B cell (primary cell): ENCODE results near the gene NUDT9. TPM values are rescaled to one million over a fixed set of nuclear protein-coding genes. Genes with fewer than 3 reads are reported as not detected.
"Not testable (repeated sequence)": the region's sequence is repeated elsewhere in the genome, so short reads cannot be mapped to it uniquely, and the experiment has no call there.

Source experiments
- ATAC-seq: fragments of 200-7000 bp; cut with Tn5 transposase; one replicate; pipeline ENCODE4 v1.10.0; 2021; ENCODE audit warnings: low read depth, mild to moderate bottlenecking, moderate number of reproducible peaks, moderate library complexity
- CTCF ChIA-PET: fragments of 350-600 bp; sonication (Branson Sonifier 250); formaldehyde crosslinking; loops from one replicate; lab custom pipeline; 2021; ENCODE audit warnings: antibody characterized with exemption, inconsistent platforms; lab: Charles Lee
- POLR2A ChIA-PET: fragments of 350-600 bp; sonication (Branson Sonifier 250); formaldehyde crosslinking; loops from one replicate; lab custom pipeline; 2021; ENCODE audit warnings: antibody characterized with exemption; lab: Charles Lee
- DNase-seq: peaks from one replicate; pipeline ENCODE4 v3.0.0; 2013
- H2AFZ ChIP-seq: 2 replicates; pipeline ENCODE4 v1.6.1; 2012; ENCODE audit warnings: mild to moderate bottlenecking, low read depth, low read length; ENCODE audit not compliant: insufficient read depth, poor library complexity, severe bottlenecking
- H3K27ac ChIP-seq, 2 donors: 1 replicate in 1 of 2; 2 replicates in 1 of 2; pipeline ENCODE4 v1.5.1; 2012 to 2013; ENCODE audit warnings: low read length in 2 of 2, mild to moderate bottlenecking in 2 of 2, moderate library complexity in 1 of 2
- H3K27me3 ChIP-seq, 4 experiments: fragments of 200-600 bp in 1 of 4; sonication (generic) in 1 of 4; replicated peaks in 1 of 4; 1 replicate in 2 of 4; 2 replicates in 2 of 4; pipeline versions ENCODE4 v1.6.1 to v1.7.0; 2013 to 2016; ENCODE audit warnings: low read length in 3 of 4, mild to moderate bottlenecking in 2 of 4, mixed read lengths in 1 of 4, moderate library complexity in 1 of 4; ENCODE audit not compliant: insufficient read depth in 4 of 4, control insufficient read depth in 3 of 4; ENCODE audit errors: control extremely low read depth in 1 of 4
- H3K36me3 ChIP-seq, 2 experiments: replicated peaks in 1 of 2; 1 replicate in 1 of 2; 2 replicates in 1 of 2; pipeline versions ENCODE4 v1.6.1 to v1.7.1; 2013; ENCODE audit warnings: low read length in 1 of 2; ENCODE audit not compliant: insufficient read depth in 2 of 2, control insufficient read depth in 1 of 2; ENCODE audit errors: control extremely low read depth in 1 of 2, extremely low read depth in 1 of 2
- H3K4me1 ChIP-seq, 2 donors: fragments of 200-600 bp in 1 of 2; sonication (generic) in 1 of 2; 1 replicate in 1 of 2; 2 replicates in 1 of 2; pipeline versions ENCODE4 v1.5.1 to v1.6.1; 2013 to 2017; ENCODE audit warnings: low read length in 2 of 2; ENCODE audit not compliant: control insufficient read depth in 2 of 2, insufficient read depth in 2 of 2
- H3K4me2 ChIP-seq: replicated peaks from 2 replicates; pipeline ENCODE3; 2012; ENCODE audit warnings: mild to moderate bottlenecking, low read depth, low read length; ENCODE audit not compliant: poor library complexity, severe bottlenecking
- H3K4me3 ChIP-seq, 5 experiments: fragments of 200-600 bp in 1 of 5; sonication (generic) in 1 of 5; 1 replicate in 3 of 5; 2 replicates in 2 of 5; pipeline versions ENCODE4 v1.5.1 to v1.7.0; 2011 to 2016; ENCODE audit warnings: low read length in 4 of 5, mild to moderate bottlenecking in 4 of 5, low read depth in 2 of 5, control low read depth in 1 of 5, moderate library complexity in 1 of 5; ENCODE audit not compliant: insufficient read depth in 1 of 5; ENCODE audit errors: control extremely low read depth in 1 of 5, extremely low read depth in 1 of 5
- H3K79me2 ChIP-seq: fragments of 200-600 bp; sonication (generic); one replicate; pipeline ENCODE4 v1.6.0; 2016; ENCODE audit warnings: low read length; ENCODE audit not compliant: control insufficient read depth, insufficient read depth
- H3K9ac ChIP-seq: fragments of 200-600 bp; sonication (generic); 2 replicates; pipeline ENCODE4 v1.6.1; 2017; ENCODE audit warnings: mild to moderate bottlenecking, low read length, moderate library complexity
- H3K9me3 ChIP-seq, 3 donors: one replicate each; pipeline versions ENCODE4 v1.6.1 to v1.7.1; 2013; ENCODE audit warnings: low read length in 2 of 3; ENCODE audit not compliant: control insufficient read depth in 2 of 3, insufficient read depth in 1 of 3; ENCODE audit errors: control extremely low read depth in 1 of 3
- H4K20me1 ChIP-seq: 2 replicates; pipeline ENCODE4 v1.6.0; 2012; ENCODE audit warnings: mild to moderate bottlenecking, low read length; ENCODE audit not compliant: insufficient read depth, control insufficient read depth, poor library complexity, severe bottlenecking
- H3K27ac Mint-ChIP-seq: one replicate; pipeline ENCODE4 v1.8.0; 2021; ENCODE audit warnings: mixed read lengths
- H3K27me3 Mint-ChIP-seq: one replicate; pipeline ENCODE4 v1.8.0; 2021; ENCODE audit warnings: mixed read lengths
- H3K4me1 Mint-ChIP-seq: one replicate; pipeline ENCODE4 v1.8.0; 2021; ENCODE audit warnings: mixed read lengths
- H3K4me3 Mint-ChIP-seq: one replicate; pipeline ENCODE4 v1.8.0; 2021; ENCODE audit warnings: mixed read lengths
- H3K9me3 Mint-ChIP-seq: one replicate; pipeline ENCODE4 v1.8.0; 2022; ENCODE audit warnings: mixed read lengths; ENCODE audit not compliant: insufficient read depth
- EZH2 ChIP-seq: IDR thresholded peaks from 2 replicates; pipeline ENCODE4 v1.6.1; 2012; ENCODE audit warnings: borderline replicate concordance, low read depth, mild to moderate bottlenecking, moderate library complexity, low read length; ENCODE audit not compliant: insufficient read depth, poor library complexity, severe bottlenecking
- WGBS: methylation state at CpG from one replicate; pipeline ENCODE4 v1.1.5; 2013; ENCODE audit warnings: missing lambda C conversion rate; ENCODE audit not compliant: insufficient coverage; 5-methylcytosine and 5-hydroxymethylcytosine counted together
- intact Hi-C: fragments of 100-400 bp; cut with micrococcal nuclease; formaldehyde crosslinking; loops from one replicate; pipeline ENCODE4 v1.10.0; 2022
- polyA plus RNA-seq: library from polyadenylated mRNA; depleted of rRNA; stranded (reverse); fragments of >200 nt; gene quantifications from 2 replicates; pipeline ENCODE4 v1.2.3, GENCODE V29; 2012
- total RNA-seq, 2 donors: library from RNA; stranded (reverse); fragments of 120-200 nt in 1 of 2; gene quantifications; 1 replicate in 1 of 2; 2 replicates in 1 of 2; pipeline versions ENCODE4 v1.2.3 to v1.2.4, GENCODE V29; 2013 to 2022
- TF ChIP-seq, protein P1 (sequence below): fragments of 200-600 bp; IDR thresholded peaks from one replicate; pipeline ENCODE4 v1.8.0; 2022; ENCODE audit warnings: antibody characterized with exemption, mild to moderate bottlenecking

NUDT9 gene
- total and polyA plus RNA-seq, 2 donors (not counting 1 experiment from before 2014, with no cell fraction given), result 10.0 to 17.5 TPM

DNA sequence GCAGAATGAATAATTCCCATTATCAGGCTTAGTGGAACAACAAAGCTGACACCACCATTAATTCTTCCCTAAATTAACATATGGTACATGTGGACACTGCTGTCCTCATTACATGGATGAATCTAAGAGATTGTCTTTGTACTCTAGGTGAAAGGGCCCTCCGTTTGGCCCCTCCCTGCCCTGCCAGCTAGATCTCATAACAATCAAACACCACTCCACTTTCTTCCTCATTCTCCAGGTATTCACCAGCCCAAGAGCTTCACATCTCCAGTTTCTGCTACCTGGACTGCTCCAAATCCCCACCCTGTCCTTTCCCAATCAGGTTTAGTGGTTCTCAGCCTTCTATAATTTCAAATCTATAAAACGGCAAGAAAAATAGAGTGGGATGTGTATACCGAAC lies 35.1 kb upstream of the NUDT9 start:
- H3K27ac Mint-ChIP-seq, result no peak overlapping the region

DNA sequence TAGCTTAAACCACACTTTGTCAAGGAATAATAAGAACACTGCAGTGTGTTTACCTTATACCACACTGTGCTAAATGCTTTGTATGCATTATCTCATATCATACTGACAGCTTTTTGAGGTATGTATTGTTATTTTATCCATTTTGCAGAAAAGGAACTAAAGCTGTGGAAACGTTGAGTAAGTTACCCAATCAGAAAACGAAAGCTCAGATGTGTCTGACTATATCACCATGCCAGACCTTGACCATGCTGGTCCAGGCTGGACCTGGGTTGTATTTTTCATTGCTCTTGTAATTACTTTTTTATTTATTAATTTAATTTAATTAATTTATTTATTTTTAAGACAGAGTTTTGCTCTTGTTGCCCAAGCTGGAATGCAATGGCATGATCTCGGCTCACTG lies 33.5 kb upstream of the NUDT9 start:
- intact Hi-C loops, result no loop called here
- Histone ChIP-seq H3K4me1 (peaks cover 24 to 30% of the 10 kb centered on the region in 2 donors), H2AFZ (no peak overlapping the region), H3K27ac (no peak overlapping the region), H3K79me2 (peaks cover 72% of the 10 kb centered on the region), H3K36me3 (no peaks in the 10 kb centered on the region), H3K9ac (no peak overlapping the region), H3K27me3 (no peaks in the 10 kb centered on the region), H3K9me3 (no peaks in the 10 kb centered on the region), H4K20me1 (peaks cover 6% of the 10 kb centered on the region), H3K4me3 (peak overlapping the region in 2 of 5 experiments; percentile 8 to 93), H3K4me2 (peak overlapping the region; percentile 70)
- ChIA-PET CTCF (interaction anchor here (1.3 to 1.7 kb wide), 2 partner anchors 13 to 34 kb away, joined by 3 to 11 read pairs; partner anchors contain the start of gene NUDT9), POLR2A (no interaction called here)
- H3K27me3 Mint-ChIP-seq, result no peaks in the 10 kb centered on the region
- no peak overlapping the region for H3K27ac Mint-ChIP-seq
- H3K4me3 Mint-ChIP-seq, result peak overlapping the region; percentile 97
- H3K9me3 Mint-ChIP-seq, result no peaks in the 10 kb centered on the region
- DNase-seq, result no peak
- H3K4me1 Mint-ChIP-seq, result peaks cover 58% of the 10 kb centered on the region
- no peak for TF ChIP-seq EZH2
- TF ChIP-seq, protein P1, sequence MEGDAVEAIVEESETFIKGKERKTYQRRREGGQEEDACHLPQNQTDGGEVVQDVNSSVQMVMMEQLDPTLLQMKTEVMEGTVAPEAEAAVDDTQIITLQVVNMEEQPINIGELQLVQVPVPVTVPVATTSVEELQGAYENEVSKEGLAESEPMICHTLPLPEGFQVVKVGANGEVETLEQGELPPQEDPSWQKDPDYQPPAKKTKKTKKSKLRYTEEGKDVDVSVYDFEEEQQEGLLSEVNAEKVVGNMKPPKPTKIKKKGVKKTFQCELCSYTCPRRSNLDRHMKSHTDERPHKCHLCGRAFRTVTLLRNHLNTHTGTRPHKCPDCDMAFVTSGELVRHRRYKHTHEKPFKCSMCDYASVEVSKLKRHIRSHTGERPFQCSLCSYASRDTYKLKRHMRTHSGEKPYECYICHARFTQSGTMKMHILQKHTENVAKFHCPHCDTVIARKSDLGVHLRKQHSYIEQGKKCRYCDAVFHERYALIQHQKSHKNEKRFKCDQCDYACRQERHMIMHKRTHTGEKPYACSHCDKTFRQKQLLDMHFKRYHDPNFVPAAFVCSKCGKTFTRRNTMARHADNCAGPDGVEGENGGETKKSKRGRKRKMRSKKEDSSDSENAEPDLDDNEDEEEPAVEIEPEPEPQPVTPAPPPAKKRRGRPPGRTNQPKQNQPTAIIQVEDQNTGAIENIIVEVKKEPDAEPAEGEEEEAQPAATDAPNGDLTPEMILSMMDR, result no peak
- ATAC-seq, result no peak
- WGBS, result no CpG with 5 or more reads among the region's 3 CpGs

More for the DNA sequence above, 35.1 kb upstream of the NUDT9 start:
- Mint-ChIP-seq H3K4me3 (peak overlapping the region; percentile 2), H3K9me3 (no peaks in the 10 kb centered on the region), H3K27me3 (no peaks in the 10 kb centered on the region), H3K4me1 (peaks cover 66% of the 10 kb centered on the region)
- no peak for ATAC-seq
- Histone ChIP-seq H4K20me1 (peaks cover 6% of the 10 kb centered on the region), H3K79me2 (peaks cover 72% of the 10 kb centered on the region), H3K4me1 (peaks cover 24 to 30% of the 10 kb centered on the region in 2 donors), H2AFZ (no peak overlapping the region), H3K4me3 (no peak overlapping the region), H3K9ac (no peak overlapping the region), H3K9me3 (no peaks in the 10 kb centered on the region), H3K4me2 (peak overlapping the region; percentile 16), H3K27ac (peak overlapping the region in 1 of 2 donors; percentile 19), H3K36me3 (no peaks in the 10 kb centered on the region), H3K27me3 (no peaks in the 10 kb centered on the region)
- TF ChIP-seq EZH2, result no peak
- TF ChIP-seq, protein P1, result no peak
- no peak for DNase-seq
- POLR2A ChIA-PET, result no interaction called here
- intact Hi-C loops, result no loop called here
- WGBS, result no CpG with 5 or more reads among the region's 3 CpGs
- CTCF ChIA-PET, result interaction anchor here (0.9 to 4.2 kb wide), 3 partner anchors 8 to 78 kb away, joined by 4 to 18 read pairs (median 4); no protein-coding TSS in a partner anchor

DNA sequence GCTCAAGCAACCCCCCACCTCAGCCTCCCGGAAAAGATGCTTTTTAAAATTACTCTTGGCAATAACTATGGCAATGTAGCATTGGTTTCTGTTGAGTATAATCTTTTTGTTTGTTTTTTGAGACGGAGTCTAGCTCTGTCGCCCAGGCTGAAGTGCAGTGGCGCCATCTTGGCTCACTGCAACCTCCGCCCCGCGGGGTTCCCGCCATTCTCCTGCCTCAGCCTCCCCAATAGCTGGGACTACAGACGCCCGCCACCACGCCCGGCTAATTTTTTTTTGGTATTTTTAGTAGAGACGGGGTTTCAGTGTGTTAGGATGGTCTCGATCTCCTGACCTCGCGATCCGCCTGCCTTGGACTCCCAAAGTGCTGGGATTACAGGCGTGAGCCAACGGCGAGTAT lies 32.3 kb upstream of the NUDT9 start:
- ATAC-seq, DNase-seq, H3K27ac ChIP-seq, H3K9me3 ChIP-seq, H4K20me1 ChIP-seq, H3K9me3 Mint-ChIP-seq, H3K27me3 ChIP-seq, H3K36me3 ChIP-seq, H3K27me3 Mint-ChIP-seq: not testable (repeated sequence)
- Histone ChIP-seq H3K4me2 (peak overlapping the region; percentile 70), H3K4me1 (peaks cover 24 to 30% of the 10 kb centered on the region in 2 donors), H3K79me2 (peaks cover 69% of the 10 kb centered on the region), H2AFZ (peak overlapping the region; percentile 92), H3K4me3 (peak overlapping the region; percentile 69 to 94 (median 92)), H3K9ac (peak overlapping the region; percentile 84)
- intact Hi-C loops, result loop anchor here (2.0 to 5.0 kb wide), 5 partner anchors 17 to 1722 kb away; partner anchors contain the start of genes KLHL8 and TIGD2
- CTCF ChIA-PET, result interaction anchor here (1.0 to 3.8 kb wide), 6 partner anchors 8 to 155 kb away, joined by 3 to 28 read pairs (median 6); partner anchors contain the start of gene NUDT9
- WGBS, result 100% methylated on average over 2 of the region's 20 CpGs
- POLR2A ChIA-PET, result interaction anchor here (0.6 to 3.0 kb wide), 3 partner anchors 14 to 67 kb away, joined by 3 to 25 read pairs (median 5); partner anchors contain the start of gene NUDT9
- Mint-ChIP-seq H3K4me1 (peaks cover 52% of the 10 kb centered on the region), H3K27ac (peak overlapping the region; percentile 35), H3K4me3 (peak overlapping the region; percentile 97)
